H7 (cell line): Measurements from ENCODE around the gene HDDC3. TPM values are rescaled to one million over a fixed set of nuclear protein-coding genes. Genes with fewer than 3 reads are reported as not detected.
"Not testable (repeated sequence)": the region's sequence is repeated elsewhere in the genome, so short reads cannot be mapped to it uniquely, and the experiment has no call there.

Experiments used
- DNase-seq: peaks from one replicate; pipeline ENCODE4 v3.0.0; 2012
- H3K27me3 ChIP-seq: 2 replicates; pipeline ENCODE4 v1.6.0; 2011; ENCODE audit warnings: mild to moderate bottlenecking, low read length; ENCODE audit not compliant: control insufficient read depth, insufficient read depth
- H3K36me3 ChIP-seq: replicated peaks from 2 replicates; pipeline ENCODE4 v1.5.1; 2011; ENCODE audit warnings: low read length; ENCODE audit not compliant: control insufficient read depth, insufficient read depth
- H3K4me3 ChIP-seq: 2 replicates; pipeline ENCODE4 v1.5.1; 2011; ENCODE audit warnings: low read depth, mild to moderate bottlenecking, control low read depth, low read length, moderate library complexity; ENCODE audit not compliant: insufficient read depth
- total RNA-seq: library from RNA; depleted of rRNA; stranded (reverse); fragments of >200 nt; shearing (Covaris generic); gene quantifications from 2 replicates; pipeline ENCODE4 v1.2.3, GENCODE V29; 2014

HDDC3 gene
- total RNA-seq, 1 experiment from 2014 or later: 19.4 TPM

DNA sequence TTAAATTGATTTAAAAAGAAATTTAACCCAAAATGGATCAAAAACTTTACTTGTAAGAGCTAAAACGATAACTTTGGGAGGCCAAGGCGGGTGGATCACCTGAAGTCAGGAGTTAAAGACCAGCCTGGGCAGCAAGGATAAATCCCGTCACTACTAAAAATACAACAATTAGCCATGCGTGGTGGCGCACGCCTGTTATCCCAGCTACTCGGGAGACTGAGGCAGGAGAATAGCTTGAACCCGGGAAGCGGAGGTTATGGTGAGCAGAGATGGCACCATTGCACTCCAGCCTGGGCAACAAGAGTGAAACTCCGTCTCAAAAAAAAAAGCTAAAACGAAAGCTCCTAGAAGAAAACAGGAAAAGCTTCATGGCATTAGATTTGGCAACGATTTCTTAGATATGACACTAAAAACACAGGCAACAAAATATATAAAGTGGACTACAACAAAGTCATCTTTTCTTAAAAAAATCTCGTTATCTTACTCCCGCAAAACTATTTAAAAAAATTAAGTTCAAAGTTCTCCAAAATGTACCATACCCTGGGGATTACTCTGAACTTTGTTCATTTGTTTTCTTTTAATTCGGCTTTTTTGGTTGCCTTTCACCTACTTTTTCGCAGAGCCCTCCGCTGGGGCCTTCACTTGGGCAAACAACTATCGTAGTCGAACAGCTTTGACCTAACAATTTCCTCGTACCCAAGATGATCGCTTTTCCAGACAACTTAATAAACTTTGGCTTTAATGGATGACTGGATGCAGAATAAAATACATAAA, 2.9 kb downstream of the HDDC3 start:
- Histone ChIP-seq H3K36me3 (no peaks in the 10 kb centered on the region), H3K27me3 (no peaks in the 10 kb centered on the region; the same call in 1 of the 2 replicates), H3K4me3 (no peak overlapping the region)
- no peak for DNase-seq

DNA sequence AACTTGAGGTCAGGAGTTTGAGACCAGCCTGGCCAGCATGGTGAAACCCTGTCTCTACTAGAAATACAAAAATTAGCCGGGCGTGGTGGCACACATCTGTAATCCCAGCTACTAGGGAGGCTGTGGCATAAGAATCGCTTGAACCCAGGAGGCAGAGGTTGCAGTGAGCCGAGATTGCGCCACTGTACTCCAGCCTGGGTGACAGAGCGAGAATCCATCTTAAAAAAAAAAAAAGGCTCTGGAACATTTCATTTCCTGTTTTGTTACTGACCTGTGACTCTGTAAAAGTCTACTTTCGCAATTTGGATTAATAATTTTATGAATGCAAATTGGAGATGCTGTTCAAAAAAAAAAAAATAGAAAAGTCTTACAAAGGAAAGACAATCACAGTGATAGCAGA, 4.2 kb downstream of the HDDC3 start:
- H3K36me3 ChIP-seq, H3K27me3 ChIP-seq, H3K4me3 ChIP-seq: not testable (repeated sequence)

DNA sequence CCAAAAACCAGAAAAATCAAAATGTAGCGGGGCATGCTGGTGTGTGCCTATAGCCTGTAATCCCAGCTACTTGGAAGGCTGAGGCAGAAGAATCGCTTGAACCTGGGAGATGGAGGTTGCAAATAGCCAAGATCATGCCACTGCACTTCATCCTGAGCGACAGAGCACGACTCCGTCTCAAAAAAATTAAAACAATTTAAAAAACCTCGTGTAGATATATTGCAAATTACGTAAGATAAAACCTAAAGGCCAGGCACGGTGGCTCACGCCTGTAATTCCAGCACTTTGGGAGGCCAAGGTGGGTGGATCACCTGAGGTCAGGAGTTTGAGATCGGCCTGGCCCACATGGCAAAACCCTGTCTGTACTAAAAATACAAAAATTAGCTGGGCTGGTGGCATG, 5.6 kb downstream of the HDDC3 start:
- not testable (repeated sequence) for DNase-seq, H3K27me3 ChIP-seq, H3K36me3 ChIP-seq, H3K4me3 ChIP-seq

More for the DNA sequence above, 4.2 kb downstream of the HDDC3 start:
- DNase-seq: not testable (repeated sequence)

DNA sequence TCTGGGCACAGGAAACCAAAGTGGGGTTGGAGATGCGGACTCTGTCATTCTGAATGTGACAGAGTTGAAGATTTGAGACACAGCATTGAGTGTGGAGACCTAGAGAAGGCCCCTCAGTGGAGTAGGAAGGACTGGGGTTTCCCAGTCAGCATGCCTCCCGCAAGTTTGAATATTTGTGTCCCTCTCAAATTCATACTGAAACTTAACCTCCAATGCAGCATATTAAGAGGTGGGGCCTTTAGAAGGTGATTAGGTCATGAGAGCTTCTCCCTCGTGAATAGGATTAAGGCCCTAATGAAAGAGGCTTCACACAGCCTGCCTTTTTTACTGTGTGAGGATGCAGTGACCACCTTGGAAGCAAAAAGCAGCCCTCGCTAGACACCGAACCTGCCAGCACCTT, 8.0 kb downstream of the HDDC3 start:
- DNase-seq: no peak
- Histone ChIP-seq H3K36me3 (no peaks in the 10 kb centered on the region; the same call in none of the 2 replicates), H3K27me3 (no peaks in the 10 kb centered on the region), H3K4me3 (no peak overlapping the region)

DNA sequence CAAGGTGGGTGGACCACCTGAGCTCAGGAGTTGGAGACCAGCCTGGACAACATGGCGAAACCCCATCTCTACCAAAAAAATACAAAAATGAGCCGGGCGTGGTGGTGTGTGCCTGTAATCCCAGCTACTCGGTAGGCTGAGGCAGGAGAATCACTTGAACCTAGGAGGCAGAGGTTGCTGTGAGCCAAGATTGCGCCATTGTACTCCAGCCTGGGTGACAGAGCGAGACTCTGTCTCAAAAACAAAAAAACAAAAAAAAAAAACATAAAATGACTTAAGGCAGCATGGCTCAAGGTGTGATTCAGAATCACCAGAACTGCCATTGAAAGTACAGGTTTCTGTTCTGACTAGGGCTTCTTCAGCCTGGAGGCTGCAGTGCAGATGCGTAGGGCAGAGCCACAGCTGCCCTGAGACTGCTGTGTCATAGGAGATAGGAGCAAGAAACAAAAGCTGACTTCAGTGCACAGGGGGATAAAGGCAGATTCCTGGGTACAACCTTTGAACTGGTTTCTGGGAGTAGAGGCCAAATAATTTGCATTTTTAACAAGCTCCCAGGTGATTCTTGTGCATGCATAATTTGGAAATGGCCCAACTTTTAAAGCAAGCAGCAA, 9.5 kb downstream of the HDDC3 start:
- not testable (repeated sequence) for H3K4me3 ChIP-seq, DNase-seq, H3K36me3 ChIP-seq, H3K27me3 ChIP-seq

DNA sequence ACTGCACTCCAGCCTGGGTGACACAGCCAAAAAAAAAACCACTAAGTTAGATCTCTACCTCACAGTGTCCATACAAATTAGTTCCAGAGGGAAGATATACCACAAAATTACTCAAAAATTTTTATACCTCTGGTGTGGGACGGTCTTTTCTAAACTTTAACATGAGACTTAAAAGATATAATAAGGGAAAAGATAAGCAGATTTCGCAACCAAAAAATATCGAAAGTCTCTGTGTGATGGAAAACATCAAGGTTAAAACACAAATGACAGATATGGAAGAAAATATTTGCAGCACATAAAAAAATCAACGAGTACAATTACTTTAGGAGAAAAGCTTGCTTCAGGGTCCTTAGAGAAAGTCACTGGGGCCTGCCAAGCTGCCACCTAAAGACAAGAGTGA, 10.5 kb downstream of the HDDC3 start:
- Histone ChIP-seq H3K27me3 (no peaks in the 10 kb centered on the region), H3K4me3 (no peak overlapping the region), H3K36me3 (peaks cover 1% of the 10 kb centered on the region)
- DNase-seq: no peak

DNA sequence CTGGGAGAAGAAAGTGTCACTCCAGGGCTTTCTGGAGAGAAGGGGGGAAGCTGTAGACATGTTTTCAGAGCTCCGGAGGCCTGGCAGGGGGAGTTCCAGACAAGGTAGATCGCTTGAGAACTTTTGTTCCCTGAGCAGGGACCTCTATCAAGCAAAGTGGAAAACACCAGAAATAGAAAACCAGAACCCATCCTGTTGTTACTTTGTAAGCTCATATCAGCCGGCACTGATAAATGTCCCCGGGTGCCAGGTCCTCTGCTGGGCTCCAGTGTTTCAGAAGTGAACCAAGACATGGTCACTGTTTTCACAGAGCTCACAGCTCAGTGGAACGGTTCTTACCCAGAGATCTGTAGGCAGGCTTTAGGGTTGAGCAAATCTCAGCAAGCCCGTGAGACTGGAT, 13.5 kb downstream of the HDDC3 start:
- Histone ChIP-seq H3K4me3 (no peak overlapping the region), H3K36me3 (peaks cover 1% of the 10 kb centered on the region), H3K27me3 (no peaks in the 10 kb centered on the region)
- DNase-seq: no peak

DNA sequence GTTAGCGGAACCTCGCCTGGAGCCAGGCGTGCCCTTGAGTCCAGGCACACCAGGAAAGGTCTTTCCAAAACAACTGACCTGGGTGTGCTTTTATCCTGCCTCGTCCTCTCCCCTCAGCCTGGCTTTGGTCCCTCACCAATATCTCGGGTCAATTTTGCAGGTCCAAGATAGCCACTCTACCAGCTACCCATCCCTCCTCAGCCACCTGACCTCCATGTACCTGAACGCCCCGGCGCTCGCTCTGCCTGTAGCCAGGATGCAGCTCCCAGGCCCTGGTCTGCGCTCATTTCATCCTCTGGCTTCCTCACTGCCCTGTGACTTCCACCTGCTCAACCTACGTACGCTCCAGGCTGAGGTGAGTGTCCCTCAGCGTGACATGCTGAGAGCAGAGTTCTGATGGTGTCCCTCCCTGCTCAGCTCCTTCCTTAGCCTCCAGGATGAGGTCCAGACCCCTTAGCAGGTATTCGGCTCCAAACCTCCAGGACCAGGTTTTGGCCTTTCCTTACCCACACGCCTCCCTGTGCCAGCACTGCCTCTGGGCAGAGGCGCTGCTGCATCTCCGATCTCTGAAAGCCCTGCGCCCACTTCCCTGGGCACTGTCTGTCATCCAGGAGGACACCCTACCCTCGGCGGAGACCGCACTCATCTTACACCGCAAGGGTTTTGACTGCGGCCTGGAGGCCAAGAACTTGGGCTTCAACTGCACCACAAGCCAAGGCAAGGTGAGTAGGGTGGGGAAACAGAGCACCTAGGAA, 14.1 kb downstream of the HDDC3 start:
- Histone ChIP-seq H3K27me3 (no peaks in the 10 kb centered on the region), H3K4me3 (no peak overlapping the region), H3K36me3 (peaks cover 1% of the 10 kb centered on the region)
- DNase-seq: no peak

DNA sequence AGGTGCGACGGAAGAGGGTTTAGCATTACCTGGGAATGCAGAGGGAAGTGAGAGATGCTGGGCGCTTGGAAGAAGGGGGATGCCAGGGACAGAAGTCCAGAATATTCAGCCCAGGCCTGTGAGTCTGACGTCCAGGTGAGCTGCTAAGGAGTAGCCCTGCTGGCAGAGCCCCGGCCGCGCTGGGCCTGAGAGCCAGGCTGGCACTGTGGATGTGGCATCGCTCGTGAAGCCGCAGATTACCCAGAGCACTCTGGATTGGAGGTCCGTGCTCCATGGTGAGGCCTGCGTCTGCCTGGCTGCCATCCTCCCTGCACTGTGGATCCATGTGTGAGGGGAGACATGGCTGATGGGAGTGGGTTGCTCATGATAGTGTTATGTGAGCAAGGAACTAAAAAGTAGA, 14.8 kb downstream of the HDDC3 start:
- DNase-seq: no peak
- no peak overlapping the region for H3K4me3 ChIP-seq
- H3K27me3 ChIP-seq: no peaks in the 10 kb centered on the region
- peaks cover 3% of the 10 kb centered on the region for H3K36me3 ChIP-seq

DNA sequence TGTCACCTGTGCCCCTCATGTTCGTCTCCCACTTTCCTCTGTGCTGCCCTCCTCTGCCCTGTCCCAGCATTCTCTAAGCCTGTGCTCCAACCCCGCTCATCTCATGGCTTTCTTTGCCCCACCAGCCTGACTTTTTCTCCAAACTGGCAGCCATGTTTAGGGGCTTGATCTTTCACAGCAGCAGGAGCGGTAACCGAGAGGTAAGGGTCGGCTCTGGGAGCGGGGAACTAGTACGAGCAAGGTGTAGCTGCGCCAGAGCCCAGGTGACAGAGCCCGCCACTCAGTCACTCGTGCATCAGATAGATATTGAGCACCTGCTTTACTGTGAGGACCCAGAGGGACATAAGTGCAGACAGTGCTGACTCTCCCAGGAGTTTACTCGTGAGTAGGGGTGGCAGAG, 15.9 kb downstream of the HDDC3 start:
- peaks cover 3% of the 10 kb centered on the region for H3K36me3 ChIP-seq

DNA sequence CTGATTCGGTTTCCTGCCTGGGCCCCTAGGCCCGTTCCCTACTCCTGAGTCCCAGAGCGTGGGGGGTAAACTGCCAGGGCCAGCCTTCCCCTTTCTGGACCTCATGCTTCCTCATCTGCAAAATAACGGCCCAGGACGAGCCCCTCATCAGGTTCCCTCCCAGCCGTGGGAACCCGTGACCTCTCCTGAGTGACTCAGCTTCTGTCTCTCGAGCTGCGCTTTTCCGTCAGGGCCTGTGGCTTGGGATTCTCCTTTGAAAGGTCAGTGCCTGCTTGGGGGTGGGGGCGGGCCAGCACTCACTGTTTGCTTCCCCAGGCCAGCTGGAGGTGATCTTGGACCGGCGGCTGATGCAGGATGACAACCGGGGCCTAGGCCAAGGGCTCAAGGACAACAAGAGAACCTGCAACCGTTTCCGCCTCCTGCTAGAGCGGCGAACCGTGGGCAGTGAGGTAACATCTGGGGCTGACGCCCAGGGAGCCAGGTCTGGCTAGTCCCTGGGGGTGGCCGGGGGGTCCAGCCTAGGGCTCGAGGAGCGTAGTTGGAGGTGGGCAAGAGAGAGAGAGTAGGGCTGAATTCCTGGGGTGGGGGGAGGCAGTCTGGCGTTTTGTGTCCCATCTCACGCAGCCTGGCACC, 16.4 kb downstream of the HDDC3 start:
- no peaks in the 10 kb centered on the region for H3K27me3 ChIP-seq

More for the DNA sequence above, 15.9 kb downstream of the HDDC3 start:
- DNase-seq: no peak
- H3K4me3 ChIP-seq: no peak overlapping the region
- H3K27me3 ChIP-seq: no peaks in the 10 kb centered on the region

DNA sequence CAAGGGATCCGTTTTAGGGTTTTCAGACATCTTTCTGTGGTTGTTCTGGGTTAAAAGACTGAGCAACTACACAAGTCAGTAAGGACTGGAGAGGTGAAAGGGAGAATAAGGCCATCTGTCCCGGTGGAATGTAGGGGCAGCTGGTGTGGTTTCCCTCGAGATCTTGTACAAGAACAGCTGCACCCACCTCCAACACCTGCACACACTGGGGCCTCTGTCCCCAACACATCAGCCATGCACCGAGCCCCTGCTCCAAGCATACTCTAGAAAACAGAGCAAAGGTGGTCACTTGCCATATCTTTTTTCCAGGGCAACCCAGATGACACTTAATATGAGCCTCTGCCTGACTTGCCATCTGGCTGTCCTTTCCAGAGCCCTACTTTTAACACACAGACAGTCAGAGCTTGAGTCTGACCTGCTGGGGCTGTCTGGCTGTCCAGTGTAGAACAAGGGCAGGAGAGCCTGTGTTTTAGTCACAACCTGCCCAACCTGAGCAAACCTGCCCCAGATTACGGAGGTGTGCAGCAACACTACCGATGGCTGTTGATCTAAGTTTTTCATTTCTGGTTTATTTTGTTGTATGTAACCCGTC, 17.0 kb downstream of the HDDC3 start:
- no peak for DNase-seq
- H3K36me3 ChIP-seq: peaks cover 3% of the 10 kb centered on the region
- no peaks in the 10 kb centered on the region for H3K27me3 ChIP-seq
- no peak overlapping the region for H3K4me3 ChIP-seq

More for the DNA sequence above, 16.4 kb downstream of the HDDC3 start:
- H3K36me3 ChIP-seq: peaks cover 3% of the 10 kb centered on the region
- no peak overlapping the region for H3K4me3 ChIP-seq
- peak; percentile 69 for DNase-seq

DNA sequence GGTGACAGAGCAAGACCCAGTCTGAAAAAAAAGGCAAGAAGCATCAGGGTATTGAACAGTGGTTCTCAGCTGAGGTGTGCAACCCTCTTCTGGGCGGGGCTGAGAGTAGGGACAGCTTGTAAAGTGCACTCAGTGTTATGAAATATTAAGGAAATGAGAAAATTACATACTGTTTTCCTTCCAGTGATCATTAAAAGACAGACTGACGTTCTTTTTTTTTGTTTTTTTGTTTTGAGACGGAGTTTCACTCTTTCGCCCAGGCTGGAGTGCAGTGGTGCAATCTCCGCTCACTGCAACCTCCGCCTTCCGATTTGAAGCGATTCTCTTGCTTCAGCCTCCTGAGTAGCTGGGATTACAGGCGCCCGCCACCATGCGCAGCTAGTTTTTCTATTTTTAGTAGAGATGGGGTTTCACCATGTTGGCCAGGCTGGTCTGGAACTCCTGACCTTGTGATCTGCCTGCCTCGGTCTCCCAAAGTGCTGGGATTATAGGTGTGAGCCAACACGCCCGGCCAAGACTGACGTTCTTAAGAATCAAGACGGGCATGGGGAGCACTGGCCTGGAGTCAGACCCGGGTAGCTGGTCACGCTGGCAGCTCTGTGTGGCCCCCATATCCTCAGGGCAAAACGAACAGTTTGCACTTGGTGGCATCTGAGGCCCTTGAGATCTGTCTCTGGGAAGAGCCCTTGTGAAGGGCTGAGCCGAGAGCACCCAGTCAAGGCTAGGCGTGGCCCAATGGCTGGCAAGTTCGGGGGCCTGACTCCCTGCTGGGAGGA, 17.9 kb downstream of the HDDC3 start:
- Histone ChIP-seq H3K4me3 (no peak overlapping the region), H3K27me3 (no peaks in the 10 kb centered on the region), H3K36me3 (peaks cover 3% of the 10 kb centered on the region)
- DNase-seq: no peak
